ENCODE measurements around the gene NPC1. TPM values are rescaled to one million over a fixed set of nuclear protein-coding genes. Genes with fewer than 3 reads are reported as not detected.

NPC1 gene
- total RNA-seq, 1 experiment from 2014 or later: 29.5 TPM

- intact Hi-C loops (cut with micrococcal nuclease; ENCODE audit: unreplicated experiment): no loop called here
- no peak overlapping the region for H3K4me3 ChIP-seq (ENCODE audit: low read depth, low read length)
- no peaks in the 10 kb centered on the region for H3K27me3 ChIP-seq (replicated peaks; ENCODE audit: control insufficient read depth, insufficient read depth, low read length)
- Mint-ChIP-seq H3K4me3 (ENCODE audit: unreplicated experiment) (no peak overlapping the region), H3K27ac (ENCODE audit: unreplicated experiment) (no peak overlapping the region), H3K4me1 (ENCODE audit: low read depth, unreplicated experiment) (no peaks in the 10 kb centered on the region), H3K27me3 (ENCODE audit: insufficient read depth, unreplicated experiment) (no peaks in the 10 kb centered on the region), H3K9me3 (ENCODE audit: unreplicated experiment) (no peaks in the 10 kb centered on the region), H3K36me3 (ENCODE audit: insufficient read depth, unreplicated experiment) (peaks cover 21% of the 10 kb centered on the region)
- no TSS peak for BruUV-seq (replicated peaks)
- DNase-seq: no peak
- H3K4me1 ChIP-seq: no peaks in the 10 kb centered on the region
- ChIA-PET CTCF (no interaction called here), POLR2A (no interaction called here)
- no peak for TF ChIP-seq CTCF (IDR thresholded peaks at IDR 0.05; ENCODE audit: insufficient read depth in 1 of 2, low read depth in 1 of 2, low read length in 1 of 2, severe bottlenecking in 1 of 2, unreplicated experiment in 1 of 2)
- no peaks in the 10 kb centered on the region for H3K36me3 ChIP-seq (ENCODE audit: control insufficient read depth, insufficient read depth, low read length)
- no peaks in the 10 kb centered on the region for H3K9me3 ChIP-seq
Observed at GRCh38 chr18:23539296-23539695, 47.0 kb downstream of the NPC1 start.

- H3K4me1 Mint-ChIP-seq (ENCODE audit: low read depth, unreplicated experiment): no peaks in the 10 kb centered on the region
- no TSS peak for BruUV-seq (replicated peaks)
- no peaks in the 10 kb centered on the region for H3K27me3 Mint-ChIP-seq (ENCODE audit: insufficient read depth, unreplicated experiment)
- no peak for TF ChIP-seq CTCF (IDR thresholded peaks at IDR 0.05; ENCODE audit: insufficient read depth in 1 of 2, low read depth in 1 of 2, low read length in 1 of 2, severe bottlenecking in 1 of 2, unreplicated experiment in 1 of 2)
- no peaks in the 10 kb centered on the region for H3K9me3 ChIP-seq
- DNase-seq: no peak
- H3K4me3 Mint-ChIP-seq (ENCODE audit: unreplicated experiment): no peak overlapping the region
- no peaks in the 10 kb centered on the region for H3K4me1 ChIP-seq
- no peak overlapping the region for H3K4me3 ChIP-seq (ENCODE audit: low read depth, low read length)
- ChIA-PET POLR2A (no interaction called here), CTCF (no interaction called here)
- peaks cover 20% of the 10 kb centered on the region for H3K36me3 Mint-ChIP-seq (ENCODE audit: insufficient read depth, unreplicated experiment)
- H3K9me3 Mint-ChIP-seq (ENCODE audit: unreplicated experiment): no peaks in the 10 kb centered on the region
- no peak overlapping the region for H3K27ac Mint-ChIP-seq (ENCODE audit: unreplicated experiment)
- intact Hi-C loops (cut with micrococcal nuclease; ENCODE audit: unreplicated experiment): no loop called here
- H3K36me3 ChIP-seq (ENCODE audit: control insufficient read depth, insufficient read depth, low read length): no peaks in the 10 kb centered on the region
- no peaks in the 10 kb centered on the region for H3K27me3 ChIP-seq (replicated peaks; ENCODE audit: control insufficient read depth, insufficient read depth, low read length)
Observed at GRCh38 chr18:23538870-23539269, 47.4 kb downstream of the NPC1 start.

GRCh38 chr18:23538001-23538400, 48.3 kb downstream of the NPC1 start:
- BruUV-seq (replicated peaks): no TSS peak
- POLR2A ChIA-PET: no interaction called here
- Mint-ChIP-seq H3K4me3 (ENCODE audit: unreplicated experiment) (no peak overlapping the region), H3K4me1 (ENCODE audit: low read depth, unreplicated experiment) (no peaks in the 10 kb centered on the region), H3K27ac (ENCODE audit: unreplicated experiment) (no peak overlapping the region), H3K36me3 (ENCODE audit: insufficient read depth, unreplicated experiment) (peaks cover 23% of the 10 kb centered on the region), H3K9me3 (ENCODE audit: unreplicated experiment) (no peaks in the 10 kb centered on the region), H3K27me3 (ENCODE audit: insufficient read depth, unreplicated experiment) (no peaks in the 10 kb centered on the region)
- Histone ChIP-seq H3K4me3 (ENCODE audit: low read depth, low read length) (no peak overlapping the region), H3K4me1 (no peaks in the 10 kb centered on the region), H3K9me3 (no peaks in the 10 kb centered on the region), H3K36me3 (ENCODE audit: control insufficient read depth, insufficient read depth, low read length) (no peaks in the 10 kb centered on the region), H3K27me3 (replicated peaks; ENCODE audit: control insufficient read depth, insufficient read depth, low read length) (no peaks in the 10 kb centered on the region)
- intact Hi-C loops (cut with micrococcal nuclease; ENCODE audit: unreplicated experiment): no loop called here
- CTCF ChIA-PET: no interaction called here
- no peak for DNase-seq
- TF ChIP-seq CTCF (IDR thresholded peaks at IDR 0.05; ENCODE audit: insufficient read depth in 1 of 2, low read depth in 1 of 2, low read length in 1 of 2, severe bottlenecking in 1 of 2, unreplicated experiment in 1 of 2): no peak
